ENCODE results near the gene UNKL.
"Not testable (repeated sequence)": the region's sequence is repeated elsewhere in the genome, so short reads cannot be mapped to it uniquely, and the experiment has no call there.

Gene UNKL

GRCh38 chr16:1441391-1441829 is 26.9 kb upstream of the UNKL start:
- no peak overlapping the region for H3K4me3 ChIP-seq (replicated peaks; ENCODE audit: low read depth, low read length)
- no peak for DNase-seq (ENCODE audit: extremely low read depth, low read depth)
- TF ChIP-seq, protein P1, sequence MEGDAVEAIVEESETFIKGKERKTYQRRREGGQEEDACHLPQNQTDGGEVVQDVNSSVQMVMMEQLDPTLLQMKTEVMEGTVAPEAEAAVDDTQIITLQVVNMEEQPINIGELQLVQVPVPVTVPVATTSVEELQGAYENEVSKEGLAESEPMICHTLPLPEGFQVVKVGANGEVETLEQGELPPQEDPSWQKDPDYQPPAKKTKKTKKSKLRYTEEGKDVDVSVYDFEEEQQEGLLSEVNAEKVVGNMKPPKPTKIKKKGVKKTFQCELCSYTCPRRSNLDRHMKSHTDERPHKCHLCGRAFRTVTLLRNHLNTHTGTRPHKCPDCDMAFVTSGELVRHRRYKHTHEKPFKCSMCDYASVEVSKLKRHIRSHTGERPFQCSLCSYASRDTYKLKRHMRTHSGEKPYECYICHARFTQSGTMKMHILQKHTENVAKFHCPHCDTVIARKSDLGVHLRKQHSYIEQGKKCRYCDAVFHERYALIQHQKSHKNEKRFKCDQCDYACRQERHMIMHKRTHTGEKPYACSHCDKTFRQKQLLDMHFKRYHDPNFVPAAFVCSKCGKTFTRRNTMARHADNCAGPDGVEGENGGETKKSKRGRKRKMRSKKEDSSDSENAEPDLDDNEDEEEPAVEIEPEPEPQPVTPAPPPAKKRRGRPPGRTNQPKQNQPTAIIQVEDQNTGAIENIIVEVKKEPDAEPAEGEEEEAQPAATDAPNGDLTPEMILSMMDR (IDR thresholded peaks at IDR 0.05; ENCODE audit: low read depth, low read length, missing control alignments): no peak

DNA sequence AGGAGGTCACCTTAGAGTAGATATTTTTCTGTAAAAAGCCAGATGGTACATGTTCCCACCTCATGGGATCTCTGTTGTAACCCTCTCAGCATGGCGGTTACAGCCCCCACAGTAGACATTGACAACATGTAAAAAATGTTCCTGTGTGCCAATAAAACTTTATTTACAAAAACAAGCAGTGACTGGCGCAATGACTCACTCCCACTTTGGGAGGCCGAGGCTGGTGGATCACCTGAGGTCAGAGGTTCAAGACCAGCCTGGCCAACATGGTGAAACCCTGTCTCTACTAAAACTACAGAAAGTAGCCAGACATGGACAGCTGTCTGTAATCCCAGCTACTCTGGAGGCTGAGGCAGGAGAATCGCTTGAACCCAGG is 25.2 kb upstream of the UNKL start:
- H3K4me3 ChIP-seq (replicated peaks; ENCODE audit: low read depth, low read length); DNase-seq (ENCODE audit: extremely low read depth, low read depth): not testable (repeated sequence)

DNA sequence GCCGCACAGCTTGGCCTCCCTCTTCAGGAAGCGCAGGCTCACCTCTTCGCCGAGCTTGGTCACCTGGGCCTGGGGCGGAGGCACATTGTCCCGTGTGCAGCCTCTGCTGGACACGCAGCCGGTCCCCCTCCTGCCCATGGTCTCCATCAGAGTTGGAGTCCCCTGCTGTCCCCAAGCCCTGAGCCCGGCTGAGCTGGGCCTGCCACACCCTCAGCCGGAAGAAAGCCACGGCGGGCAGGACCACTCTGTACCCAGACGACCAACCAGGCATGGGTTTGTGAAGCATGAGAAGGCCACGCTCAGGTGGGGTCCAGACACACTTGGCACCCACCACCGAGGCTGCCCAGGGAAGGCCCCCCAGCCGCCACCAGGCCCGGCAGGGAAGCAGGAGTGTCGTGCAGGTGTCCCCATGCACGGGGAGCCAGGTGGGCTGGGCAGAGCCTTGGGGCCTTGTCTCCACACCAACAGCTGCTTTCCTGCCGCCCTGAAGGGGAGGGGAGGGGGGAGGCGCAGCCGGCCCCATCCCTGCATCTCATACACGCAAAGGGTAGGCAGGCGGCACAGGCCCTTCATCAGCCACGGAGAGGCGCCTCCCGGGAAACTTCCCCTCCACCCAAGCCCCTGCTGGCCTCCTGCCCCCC is 24.7 kb upstream of the UNKL start:
- DNase-seq (ENCODE audit: extremely low read depth, low read depth): no peak
- TF ChIP-seq, protein P1 (IDR thresholded peaks at IDR 0.05; ENCODE audit: low read depth, low read length, missing control alignments): no peak
- no peak overlapping the region for H3K4me3 ChIP-seq (replicated peaks; ENCODE audit: low read depth, low read length)

- no peak for DNase-seq (ENCODE audit: extremely low read depth, low read depth)
- no peak overlapping the region for H3K4me3 ChIP-seq (replicated peaks; ENCODE audit: low read depth, low read length)
- TF ChIP-seq, protein P1 (IDR thresholded peaks at IDR 0.05; ENCODE audit: low read depth, low read length, missing control alignments): no peak
Measured at GRCh38 chr16:1438229-1439057, 23.9 kb upstream of the UNKL start.

DNA sequence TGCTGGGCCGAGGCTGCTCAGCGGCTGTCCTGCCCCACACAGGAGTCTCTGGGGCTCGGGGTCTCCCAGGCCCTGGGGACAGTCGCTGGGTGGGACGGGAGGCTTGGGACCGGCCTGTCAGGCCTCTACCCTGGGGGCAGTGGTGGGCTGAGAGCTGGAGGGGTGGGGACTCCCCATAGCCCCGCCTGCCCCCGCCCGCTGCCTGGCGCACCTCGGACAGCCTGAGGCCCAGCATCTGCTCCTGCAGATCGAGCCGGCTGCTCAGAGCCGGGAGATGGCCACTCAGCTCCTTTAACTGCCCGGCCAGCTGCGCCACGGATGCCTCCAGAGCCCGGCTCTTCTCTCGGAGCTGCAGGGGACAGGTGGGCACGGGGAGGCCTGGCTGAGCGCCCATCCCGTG is 23.1 kb upstream of the UNKL start:
- H3K4me3 ChIP-seq (replicated peaks; ENCODE audit: low read depth, low read length): no peak overlapping the region
- DNase-seq (ENCODE audit: extremely low read depth, low read depth): no peak
- TF ChIP-seq, protein P1 (IDR thresholded peaks at IDR 0.05; ENCODE audit: low read depth, low read length, missing control alignments): no peak

DNA sequence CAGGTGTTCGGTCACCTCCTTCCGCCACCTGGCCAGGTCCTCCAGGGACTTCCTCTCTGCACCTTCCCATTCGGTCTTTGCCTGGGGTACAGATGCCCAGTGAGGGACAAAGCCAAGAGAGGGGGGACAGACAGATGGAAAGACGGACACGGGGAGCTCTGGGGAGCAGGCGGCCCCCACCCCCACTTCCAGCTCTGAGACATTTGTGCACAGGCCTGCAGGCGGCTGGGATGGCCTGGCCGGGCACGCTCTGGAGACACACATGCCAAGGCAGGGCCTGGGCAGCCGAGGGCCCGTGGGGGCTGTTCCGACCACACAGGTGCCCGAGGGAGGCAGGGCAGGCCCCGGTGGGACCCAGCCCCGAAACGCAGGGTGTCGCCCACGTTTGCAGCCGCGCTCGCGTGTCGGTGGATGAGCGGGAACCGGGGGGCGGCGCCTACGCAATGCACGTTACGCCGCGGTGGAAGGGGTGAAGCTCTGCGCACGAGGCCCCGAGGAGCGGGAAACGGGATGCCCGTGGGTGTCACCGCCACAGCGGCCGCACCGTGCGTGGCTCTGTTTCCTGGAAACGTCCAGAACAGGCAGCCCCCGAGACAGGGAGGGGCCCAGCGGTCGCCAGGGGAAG is 22.3 kb upstream of the UNKL start:
- TF ChIP-seq, protein P1 (IDR thresholded peaks at IDR 0.05; ENCODE audit: low read depth, low read length, missing control alignments): no peak
- no peak for DNase-seq (ENCODE audit: extremely low read depth, low read depth)
- H3K4me3 ChIP-seq (replicated peaks; ENCODE audit: low read depth, low read length): no peak overlapping the region

Measured in HFF-Myc (cell line).